ACC112 (cell line): ENCODE measurements around the gene KRT76.

Source experiments
- H2AFZ ChIP-seq: fragments of 200-600 bp; sonication (generic); one replicate; pipeline ENCODE4 v1.6.0; 2017; ENCODE audit warnings: antibody characterized with exemption, low read length; ENCODE audit not compliant: unreplicated experiment
- H3K27ac ChIP-seq: fragments of 200-600 bp; sonication (generic); 2 replicates; pipeline ENCODE4 v1.5.1; 2014; ENCODE audit warnings: low read depth, mild to moderate bottlenecking, antibody characterized with exemption, low read length, moderate library complexity
- H3K27me3 ChIP-seq: fragments of 200-600 bp; sonication (generic); 2 replicates; pipeline ENCODE4 v1.6.1; 2014; ENCODE audit warnings: mild to moderate bottlenecking, antibody characterized with exemption, low read length, moderate library complexity, mixed read lengths; ENCODE audit not compliant: insufficient read depth
- H3K36me3 ChIP-seq: fragments of 200-600 bp; sonication (generic); 2 replicates; pipeline ENCODE4 v1.6.1; 2016; ENCODE audit warnings: mild to moderate bottlenecking, antibody characterized with exemption, low read length, moderate library complexity, mixed read lengths; ENCODE audit not compliant: insufficient read depth
- H3K4me1 ChIP-seq: fragments of 200-600 bp; sonication (generic); one replicate; pipeline ENCODE4 v1.6.1; 2016; ENCODE audit warnings: low read length, mixed read lengths; ENCODE audit not compliant: insufficient read depth, unreplicated experiment, control insufficient read depth
- H3K4me3 ChIP-seq: fragments of 200-600 bp; sonication (generic); 2 replicates; pipeline ENCODE4 v1.5.1; 2014; ENCODE audit warnings: mild to moderate bottlenecking, low read depth, low read length
- H3K79me2 ChIP-seq: fragments of 200-600 bp; sonication (generic); one replicate; pipeline ENCODE4 v1.6.0; 2016; ENCODE audit warnings: low read length; ENCODE audit not compliant: control insufficient read depth, unreplicated experiment, insufficient read depth

KRT76 gene

GRCh38 chr12:52818887-52819420, 41.8 kb upstream of the KRT76 start:
- Histone ChIP-seq H3K27ac (no peak overlapping the region), H3K4me3 (no peak overlapping the region), H3K79me2 (no peaks in the 10 kb centered on the region), H3K36me3 (no peaks in the 10 kb centered on the region), H3K27me3 (peaks cover 42% of the 10 kb centered on the region), H2AFZ (no peak overlapping the region), H3K4me1 (peaks cover 7% of the 10 kb centered on the region)

- no peak overlapping the region for H3K4me3 ChIP-seq
- H2AFZ ChIP-seq, result no peak overlapping the region
- H3K4me1 ChIP-seq, result peaks cover 7% of the 10 kb centered on the region
- no peak overlapping the region for H3K27ac ChIP-seq
- H3K79me2 ChIP-seq, result no peaks in the 10 kb centered on the region
- peaks cover 47% of the 10 kb centered on the region for H3K27me3 ChIP-seq
- no peaks in the 10 kb centered on the region for H3K36me3 ChIP-seq
These were observed 41.2 kb upstream of the KRT76 start for GRCh38 chr12:52818388-52818787.

GRCh38 chr12:52817699-52818238, 40.6 kb upstream of the KRT76 start:
- H3K36me3 ChIP-seq, result no peaks in the 10 kb centered on the region

GRCh38 chr12:52817003-52817698, 40.0 kb upstream of the KRT76 start:
- H3K27me3 ChIP-seq, result peaks cover 60% of the 10 kb centered on the region
- no peak overlapping the region for H3K27ac ChIP-seq
- peaks cover 3% of the 10 kb centered on the region for H3K4me1 ChIP-seq
- no peaks in the 10 kb centered on the region for H3K79me2 ChIP-seq
- no peak overlapping the region for H3K4me3 ChIP-seq
- H2AFZ ChIP-seq, result no peak overlapping the region
- no peaks in the 10 kb centered on the region for H3K36me3 ChIP-seq

More at GRCh38 chr12:52817699-52818238, 40.6 kb upstream of the KRT76 start:
- Histone ChIP-seq H3K79me2 (no peaks in the 10 kb centered on the region), H3K4me3 (no peak overlapping the region), H2AFZ (no peak overlapping the region), H3K27ac (no peak overlapping the region), H3K4me1 (peaks cover 7% of the 10 kb centered on the region), H3K27me3 (peaks cover 54% of the 10 kb centered on the region)

DNA sequence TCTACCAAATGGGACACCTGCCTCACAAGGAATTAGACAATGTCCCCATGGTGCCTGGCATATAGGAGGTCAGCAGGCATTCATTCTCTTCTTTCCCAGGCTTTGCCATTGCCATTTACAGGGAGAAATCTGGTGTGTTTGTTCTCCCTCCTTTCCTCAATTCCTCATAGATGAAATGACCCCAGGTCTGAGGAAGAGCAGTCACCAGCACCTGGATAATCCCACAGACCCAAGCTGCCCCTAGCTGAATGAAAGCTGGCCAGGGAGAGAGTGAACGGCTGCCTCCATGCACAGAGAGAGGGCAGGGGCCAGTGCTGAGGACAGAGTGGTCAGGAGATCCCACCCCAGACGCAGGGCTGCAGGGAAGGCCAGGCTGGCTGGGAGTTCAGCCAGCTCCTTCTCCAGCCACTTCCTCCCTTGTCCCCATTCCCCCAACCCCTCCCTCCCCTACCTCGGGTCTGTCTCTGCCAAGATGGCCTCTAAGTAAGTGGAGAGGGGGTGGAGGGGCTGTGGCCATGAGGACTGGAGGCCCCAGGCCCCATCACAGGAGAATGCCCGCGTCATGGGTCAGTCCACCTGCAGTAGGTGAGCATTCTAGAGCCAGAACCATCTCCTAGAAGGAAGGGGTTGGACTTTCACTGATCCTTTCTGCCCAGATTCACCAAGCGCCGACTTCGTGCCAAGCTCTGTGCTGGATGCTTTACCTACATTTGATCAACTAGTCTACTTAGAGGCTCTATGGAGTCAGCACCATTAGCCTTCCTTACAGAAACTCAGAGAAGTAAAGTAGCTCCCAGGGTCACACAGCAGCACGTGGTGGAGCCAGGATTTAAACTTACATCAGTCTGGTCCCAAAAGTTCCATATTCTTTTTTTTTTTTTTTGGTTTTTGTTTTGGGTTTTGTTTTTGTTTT, 38.8 kb upstream of the KRT76 start:
- Histone ChIP-seq H3K27me3 (peaks cover 72% of the 10 kb centered on the region), H3K79me2 (no peaks in the 10 kb centered on the region), H3K36me3 (no peaks in the 10 kb centered on the region), H3K27ac (no peak overlapping the region), H3K4me1 (no peaks in the 10 kb centered on the region), H3K4me3 (no peak overlapping the region), H2AFZ (no peak overlapping the region)

GRCh38 chr12:52815161-52815560, 38.0 kb upstream of the KRT76 start:
- Histone ChIP-seq H3K79me2 (no peaks in the 10 kb centered on the region), H3K27ac (no peak overlapping the region)

DNA sequence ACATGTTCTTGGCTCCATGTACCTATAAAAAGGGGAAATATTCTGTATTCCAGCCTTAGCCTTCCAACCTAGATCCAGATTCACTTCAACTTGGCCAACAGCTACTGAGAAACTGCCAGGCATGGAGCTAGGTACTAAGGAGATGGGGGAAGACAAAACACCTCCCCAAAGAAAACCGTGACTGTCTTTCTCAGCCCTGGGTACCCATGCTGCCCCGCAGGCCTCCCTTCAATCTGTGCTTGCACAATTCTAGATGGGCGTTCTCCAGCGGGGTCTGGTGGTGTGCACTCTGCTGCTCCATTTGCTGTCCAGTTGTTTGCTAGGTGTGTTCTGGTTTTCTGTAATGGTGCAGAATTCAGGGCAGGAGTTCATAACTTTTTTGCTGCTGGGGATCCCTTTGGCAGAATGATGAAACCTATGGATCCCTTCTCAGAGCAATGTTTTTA, 37.6 kb upstream of the KRT76 start:
- H3K79me2 ChIP-seq, result no peaks in the 10 kb centered on the region
- no peaks in the 10 kb centered on the region for H3K4me1 ChIP-seq
- H3K27me3 ChIP-seq, result peaks cover 76% of the 10 kb centered on the region
- H3K27ac ChIP-seq, result no peak overlapping the region
- no peak overlapping the region for H3K4me3 ChIP-seq
- no peak overlapping the region for H2AFZ ChIP-seq
- H3K36me3 ChIP-seq, result no peaks in the 10 kb centered on the region

More at GRCh38 chr12:52815161-52815560, 38.0 kb upstream of the KRT76 start:
- peaks cover 75% of the 10 kb centered on the region for H3K27me3 ChIP-seq
- no peak overlapping the region for H3K4me3 ChIP-seq
- H2AFZ ChIP-seq, result no peak overlapping the region
- H3K4me1 ChIP-seq, result no peaks in the 10 kb centered on the region
- no peaks in the 10 kb centered on the region for H3K36me3 ChIP-seq

DNA sequence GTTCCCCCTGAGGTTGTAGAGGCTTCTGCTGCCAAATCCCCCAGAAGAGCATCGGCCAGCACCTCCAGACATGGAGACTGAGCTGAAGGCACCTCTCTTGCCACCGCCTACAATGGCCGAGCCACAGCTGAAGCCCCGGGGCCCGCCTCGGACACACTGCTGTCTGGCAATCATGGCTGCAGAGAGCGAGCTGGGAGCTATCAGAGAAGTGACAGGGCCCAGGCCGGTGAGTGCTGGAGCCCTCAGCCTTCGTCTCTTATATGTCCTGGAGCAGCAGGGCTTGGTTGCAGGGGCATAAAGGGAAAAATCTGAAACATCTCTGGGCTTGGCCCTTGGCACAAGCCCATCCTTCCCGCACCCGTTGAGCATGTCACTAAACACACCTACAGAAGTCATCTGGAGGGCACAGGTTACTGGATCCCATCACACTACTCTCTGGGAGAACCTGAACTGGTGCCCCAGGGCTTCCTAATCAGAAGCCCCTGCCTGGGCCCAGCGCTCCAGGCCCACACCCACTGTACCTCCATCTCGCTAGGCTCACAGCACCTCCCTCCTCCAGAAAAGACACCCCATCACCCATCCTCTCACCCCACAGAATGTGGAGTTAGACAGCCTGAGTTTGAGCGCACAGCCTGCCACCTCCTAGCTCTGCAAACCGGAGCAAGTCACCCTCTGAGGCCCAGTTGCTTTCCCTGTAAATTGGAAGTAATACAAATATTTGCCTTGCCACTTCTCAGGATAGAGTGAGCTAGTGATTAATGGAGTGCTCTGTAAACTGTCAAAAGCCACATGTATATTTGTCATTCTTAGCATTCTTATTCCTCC, 37.0 kb upstream of the KRT76 start, which contains the start of gene KRT4:
TSS of gene KRT4 (minus strand) at position 232 of the 825 bp plus-strand sequence. CDS start at position 174, 58 bp downstream.
- H2AFZ ChIP-seq, result no peak within 1 kb of the TSS
- H3K27ac ChIP-seq, result no peak within 1 kb of the TSS
- no peak within 1 kb of the TSS for H3K4me3 ChIP-seq
- H3K79me2 ChIP-seq, result no peaks in the 10 kb centered on the region
- no peaks in the 10 kb centered on the region for H3K36me3 ChIP-seq
- peaks cover 76% of the 10 kb centered on the region for H3K27me3 ChIP-seq
- no peaks in the 10 kb centered on the region for H3K4me1 ChIP-seq

- H3K36me3 ChIP-seq, result no peaks in the 10 kb centered on the region
- H3K27ac ChIP-seq, result no peak overlapping the region
- no peak overlapping the region for H2AFZ ChIP-seq
- no peak overlapping the region for H3K4me3 ChIP-seq
- no peaks in the 10 kb centered on the region for H3K4me1 ChIP-seq
- H3K27me3 ChIP-seq, result peaks cover 76% of the 10 kb centered on the region
- H3K79me2 ChIP-seq, result no peaks in the 10 kb centered on the region
These were observed 36.2 kb upstream of the KRT76 start for GRCh38 chr12:52813203-52813819.
